Lower lobe of right lung (tissue), 2 donors: ENCODE data around the gene PRKN. TPM values are rescaled to one million over a fixed set of nuclear protein-coding genes. Genes with fewer than 3 reads are reported as not detected.

ENCODE experiments used
- ATAC-seq, 2 donors: fragments of 200-7000 bp; cut with Tn5 transposase; one replicate each; pipeline ENCODE4 v1.9.1; 2020 to 2022; ENCODE audit warnings: mild to moderate bottlenecking in 2 of 2, moderate library complexity in 2 of 2
- DNase-seq: peaks from one replicate; pipeline ENCODE4 v3.0.0-alpha.2; 2020
- H3K27ac ChIP-seq: fragments of 200-600 bp; one replicate; pipeline ENCODE4 v1.8.0; 2022
- H3K27me3 ChIP-seq: fragments of 200-600 bp; one replicate; pipeline ENCODE4 v1.8.0; 2022; ENCODE audit warnings: low read depth
- H3K36me3 ChIP-seq: fragments of 200-600 bp; one replicate; pipeline ENCODE4 v1.8.0; 2022; ENCODE audit warnings: mild to moderate bottlenecking
- H3K4me1 ChIP-seq: fragments of 200-600 bp; one replicate; pipeline ENCODE4 v1.8.0; 2022
- H3K4me3 ChIP-seq: fragments of 200-600 bp; one replicate; pipeline ENCODE4 v1.8.0; 2022; ENCODE audit warnings: mild to moderate bottlenecking
- H3K9me3 ChIP-seq: fragments of 200-600 bp; one replicate; pipeline ENCODE4 v1.8.0; 2022
- intact Hi-C: fragments of 100-400 bp; cut with DNase I; formaldehyde crosslinking; loops from one replicate; pipeline ENCODE4 v1.11.0; 2022
- total RNA-seq: library from RNA; stranded (reverse); fragmentation: NEBNext Ultra II Directional; extraction: Animal tissue kit (Norgen Biotek cat#: 25700); gene quantifications from one replicate; pipeline ENCODE4 v1.2.1, GENCODE V29; 2021
- TF ChIP-seq, protein P1 (sequence below): fragments of 200-600 bp; IDR thresholded peaks from one replicate; pipeline ENCODE4 v1.8.0; 2022; ENCODE audit warnings: antibody characterized with exemption, mild to moderate bottlenecking
- donor health status: DM: no; HTN: yes; CAD: no; lungs with severe emphysema.

The PRKN gene
- total RNA-seq, 1 donor from 2014 or later = 6.1 TPM

DNA sequence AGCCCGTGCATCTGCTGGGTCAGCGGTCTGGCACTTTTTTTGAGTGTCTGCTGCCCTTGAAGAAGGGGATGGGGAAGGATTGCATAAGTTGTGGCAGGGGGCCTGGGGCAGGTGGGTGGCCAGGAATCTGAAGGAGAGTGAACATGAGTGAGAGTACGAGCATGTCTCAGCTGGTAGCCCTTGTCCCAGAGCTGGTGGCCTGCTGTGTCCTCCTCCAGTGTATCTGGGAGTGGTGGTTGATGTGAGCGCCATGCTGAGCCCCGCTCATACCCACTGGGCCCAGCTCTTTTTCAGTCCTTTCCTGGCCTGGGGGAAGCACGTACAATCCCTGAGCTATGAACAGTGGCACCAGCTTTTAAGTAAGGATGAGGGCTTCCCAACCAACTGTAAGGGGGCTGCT, 1317.5 kb downstream of the PRKN start:
- no peaks in the 10 kb centered on the region for H3K9me3 ChIP-seq
- H3K27ac ChIP-seq = no peak overlapping the region
- intact Hi-C loops = no loop called here
- no peak overlapping the region for H3K4me3 ChIP-seq
- H3K4me1 ChIP-seq = no peaks in the 10 kb centered on the region
- TF ChIP-seq, protein P1, sequence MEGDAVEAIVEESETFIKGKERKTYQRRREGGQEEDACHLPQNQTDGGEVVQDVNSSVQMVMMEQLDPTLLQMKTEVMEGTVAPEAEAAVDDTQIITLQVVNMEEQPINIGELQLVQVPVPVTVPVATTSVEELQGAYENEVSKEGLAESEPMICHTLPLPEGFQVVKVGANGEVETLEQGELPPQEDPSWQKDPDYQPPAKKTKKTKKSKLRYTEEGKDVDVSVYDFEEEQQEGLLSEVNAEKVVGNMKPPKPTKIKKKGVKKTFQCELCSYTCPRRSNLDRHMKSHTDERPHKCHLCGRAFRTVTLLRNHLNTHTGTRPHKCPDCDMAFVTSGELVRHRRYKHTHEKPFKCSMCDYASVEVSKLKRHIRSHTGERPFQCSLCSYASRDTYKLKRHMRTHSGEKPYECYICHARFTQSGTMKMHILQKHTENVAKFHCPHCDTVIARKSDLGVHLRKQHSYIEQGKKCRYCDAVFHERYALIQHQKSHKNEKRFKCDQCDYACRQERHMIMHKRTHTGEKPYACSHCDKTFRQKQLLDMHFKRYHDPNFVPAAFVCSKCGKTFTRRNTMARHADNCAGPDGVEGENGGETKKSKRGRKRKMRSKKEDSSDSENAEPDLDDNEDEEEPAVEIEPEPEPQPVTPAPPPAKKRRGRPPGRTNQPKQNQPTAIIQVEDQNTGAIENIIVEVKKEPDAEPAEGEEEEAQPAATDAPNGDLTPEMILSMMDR = no peak
- H3K36me3 ChIP-seq = no peaks in the 10 kb centered on the region
- H3K27me3 ChIP-seq = no peaks in the 10 kb centered on the region
- ATAC-seq = no peak
- no peak for DNase-seq

DNA sequence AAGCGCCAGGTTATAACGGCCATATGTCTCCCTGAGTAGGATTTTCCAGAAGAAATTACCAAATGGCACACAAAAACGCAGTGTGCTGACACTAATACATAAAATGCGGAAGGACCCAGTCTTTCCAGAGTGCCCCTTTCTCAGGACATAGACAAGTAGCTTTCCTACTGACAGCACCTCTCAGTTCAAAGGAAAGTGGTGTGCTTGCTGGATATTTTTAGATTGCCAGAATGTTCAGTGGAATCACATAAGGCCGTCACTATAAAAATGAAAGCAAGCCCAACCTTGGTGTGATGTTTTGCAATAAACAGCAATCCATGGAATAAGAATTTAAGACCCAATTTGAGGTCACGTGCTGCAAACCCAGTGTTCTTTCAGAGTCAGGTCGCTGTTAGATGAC, 1318.2 kb downstream of the PRKN start:
- H3K4me3 ChIP-seq = no peak overlapping the region
- no peaks in the 10 kb centered on the region for H3K4me1 ChIP-seq
- TF ChIP-seq, protein P1 = no peak
- no peaks in the 10 kb centered on the region for H3K9me3 ChIP-seq
- H3K27me3 ChIP-seq = no peaks in the 10 kb centered on the region
- ATAC-seq (no peak), DNase-seq (no peak)
- intact Hi-C loops = no loop called here
- H3K27ac ChIP-seq = no peak overlapping the region
- no peaks in the 10 kb centered on the region for H3K36me3 ChIP-seq

DNA sequence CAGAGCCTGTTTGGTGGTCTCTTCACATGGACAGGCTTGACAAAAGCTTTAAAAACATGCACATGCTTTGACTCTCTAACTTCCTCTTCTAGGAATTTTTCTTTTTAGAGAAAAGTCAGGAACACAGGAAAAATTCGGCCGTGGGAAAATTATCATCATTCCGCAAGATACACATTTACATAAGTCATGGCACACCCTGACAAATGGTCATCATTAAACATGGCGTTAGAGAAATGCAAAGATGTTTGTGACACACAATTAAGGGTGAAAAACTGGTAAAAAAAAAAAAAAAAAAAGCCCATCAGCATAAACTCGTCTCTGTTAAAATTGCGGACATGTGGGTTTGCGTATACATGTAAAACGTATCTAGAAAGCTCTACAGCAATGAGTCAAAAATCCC, 1319.5 kb downstream of the PRKN start:
- no peak for DNase-seq
- H3K9me3 ChIP-seq = peaks cover 5% of the 10 kb centered on the region
- no peak for ATAC-seq
- no peaks in the 10 kb centered on the region for H3K36me3 ChIP-seq
- H3K27me3 ChIP-seq = no peaks in the 10 kb centered on the region
- TF ChIP-seq, protein P1 = no peak
- intact Hi-C loops = no loop called here
- H3K27ac ChIP-seq = no peak overlapping the region
- H3K4me1 ChIP-seq = no peaks in the 10 kb centered on the region
- H3K4me3 ChIP-seq = no peak overlapping the region

DNA sequence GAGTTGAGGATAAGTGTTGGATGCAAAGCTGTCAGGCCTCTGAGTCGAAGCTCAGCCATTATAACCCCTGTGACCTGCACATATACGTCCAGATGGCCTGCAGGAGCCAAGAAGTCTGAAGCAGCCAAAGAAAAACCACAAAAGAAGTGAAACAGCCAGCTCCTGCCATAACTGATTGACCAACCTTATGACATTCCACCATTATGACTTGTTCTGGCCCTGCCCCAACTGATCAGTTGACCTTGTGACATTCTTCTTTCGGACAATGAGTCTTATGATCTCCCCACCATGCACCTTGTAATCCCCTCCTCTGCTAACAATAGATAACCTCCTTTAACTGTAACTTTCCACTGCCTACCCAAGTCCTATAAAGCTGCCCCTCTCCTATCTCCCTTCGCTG, 1320.0 kb downstream of the PRKN start:
- no peak overlapping the region for H3K27ac ChIP-seq
- no peak overlapping the region for H3K4me3 ChIP-seq
- DNase-seq (no peak), ATAC-seq (no peak)
- H3K9me3 ChIP-seq = peaks cover 5% of the 10 kb centered on the region
- TF ChIP-seq, protein P1 = no peak
- H3K27me3 ChIP-seq = no peaks in the 10 kb centered on the region
- H3K4me1 ChIP-seq = no peaks in the 10 kb centered on the region
- intact Hi-C loops = no loop called here
- no peaks in the 10 kb centered on the region for H3K36me3 ChIP-seq

DNA sequence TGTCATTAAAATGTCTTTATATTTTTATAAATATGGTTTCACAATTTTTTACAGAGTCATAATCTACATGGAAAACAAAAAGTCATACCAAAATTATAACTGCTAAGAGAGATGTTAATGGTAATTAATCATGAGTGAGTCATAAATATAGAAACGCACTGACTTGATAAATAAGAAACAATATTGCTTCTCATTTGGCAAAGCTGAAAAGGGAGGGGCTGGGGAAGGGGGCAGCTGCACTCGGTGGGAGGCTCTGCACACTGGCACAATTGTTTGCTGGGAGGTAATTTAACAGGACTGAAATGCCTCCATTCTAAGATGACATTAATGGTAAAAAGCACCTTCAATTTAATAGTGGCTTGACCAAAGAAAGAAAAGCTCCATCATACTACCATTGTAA, 1320.5 kb downstream of the PRKN start:
- DNase-seq (no peak), ATAC-seq (no peak)
- Histone ChIP-seq H3K36me3 (no peaks in the 10 kb centered on the region), H3K27ac (no peak overlapping the region), H3K27me3 (no peaks in the 10 kb centered on the region), H3K4me1 (no peaks in the 10 kb centered on the region), H3K4me3 (no peak overlapping the region), H3K9me3 (peaks cover 5% of the 10 kb centered on the region)
- intact Hi-C loops = no loop called here
- TF ChIP-seq, protein P1 = no peak

DNA sequence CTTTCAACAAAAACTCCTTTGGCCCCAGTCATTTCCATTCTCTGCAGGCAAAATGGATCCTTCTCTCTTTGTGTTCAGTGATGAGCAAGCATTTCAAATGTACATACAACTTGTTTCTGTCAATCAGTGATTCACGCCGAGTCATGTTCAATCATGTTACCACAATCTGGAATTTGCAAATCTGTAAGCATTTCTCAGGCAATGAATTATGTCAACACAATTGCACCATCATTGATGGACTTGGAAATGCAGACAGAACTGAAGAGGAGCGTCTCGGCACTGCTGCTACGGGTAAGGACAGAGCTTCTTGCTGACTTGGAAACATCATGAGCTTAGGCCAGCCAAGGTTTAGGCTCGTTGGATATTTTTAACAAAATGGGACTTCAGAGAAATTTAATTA, 1320.9 kb downstream of the PRKN start:
- H3K9me3 ChIP-seq = peaks cover 5% of the 10 kb centered on the region
- DNase-seq (no peak), ATAC-seq (no peak)
- no peak overlapping the region for H3K27ac ChIP-seq
- intact Hi-C loops = no loop called here
- TF ChIP-seq, protein P1 = no peak
- H3K4me3 ChIP-seq = no peak overlapping the region
- no peaks in the 10 kb centered on the region for H3K4me1 ChIP-seq
- H3K27me3 ChIP-seq = no peaks in the 10 kb centered on the region
- no peaks in the 10 kb centered on the region for H3K36me3 ChIP-seq
